Liver (tissue), 9 donors: ENCODE data around the gene ADISSP. TPM values are rescaled to one million over a fixed set of nuclear protein-coding genes. Genes with fewer than 3 reads are reported as not detected.
A peak's percentile ranks its signal among the peaks of the same experiment; 100 is the strongest.

ENCODE experiments used
- DNase-seq: peaks from one replicate; pipeline ENCODE4 v3.0.0-alpha.2; 2017; ENCODE audit warnings: low spot score
- H3K27ac ChIP-seq, 2 donors: one replicate each; pipeline ENCODE4 v1.7.0; 2013; ENCODE audit warnings: inconsistent platforms in 2 of 2, low read length in 2 of 2, control low read depth in 1 of 2, low read depth in 1 of 2, mild to moderate bottlenecking in 1 of 2
- H3K27me3 ChIP-seq, 4 donors: one replicate each; pipeline versions ENCODE4 v1.6.1 to v1.7.0; 2013; ENCODE audit warnings: low read length in 3 of 4, inconsistent platforms in 1 of 4, mild to moderate bottlenecking in 1 of 4, moderate library complexity in 1 of 4; ENCODE audit not compliant: control insufficient read depth in 4 of 4, insufficient read depth in 4 of 4
- H3K36me3 ChIP-seq, 4 donors: one replicate each; pipeline versions ENCODE4 v1.6.1 to v1.7.0; 2013; ENCODE audit warnings: low read length in 3 of 4, mild to moderate bottlenecking in 3 of 4, low read depth in 1 of 4, moderate library complexity in 1 of 4; ENCODE audit not compliant: control insufficient read depth in 4 of 4, insufficient read depth in 3 of 4
- H3K4me1 ChIP-seq, 4 donors: one replicate each; pipeline versions ENCODE4 v1.6.1 to v1.7.0; 2013; ENCODE audit warnings: low read length in 3 of 4, mild to moderate bottlenecking in 3 of 4, moderate library complexity in 1 of 4; ENCODE audit not compliant: control insufficient read depth in 4 of 4, insufficient read depth in 4 of 4
- H3K4me3 ChIP-seq, 3 donors: one replicate each; pipeline versions ENCODE4 v1.6.1 to v1.7.0; 2013; ENCODE audit warnings: low read length in 3 of 3, control low read depth in 1 of 3, low read depth in 1 of 3, mild to moderate bottlenecking in 1 of 3
- H3K9ac ChIP-seq, 2 donors: one replicate each; pipeline ENCODE4 v1.7.0; 2013; ENCODE audit warnings: low read length in 2 of 2, mild to moderate bottlenecking in 2 of 2, moderate library complexity in 2 of 2, control low read depth in 1 of 2, low read depth in 1 of 2
- H3K9me3 ChIP-seq, 4 donors: one replicate each; pipeline versions ENCODE4 v1.6.1 to v1.7.0; 2013; ENCODE audit warnings: low read length in 3 of 4; ENCODE audit not compliant: control insufficient read depth in 4 of 4
- CTCF ChIP-seq: fragments of 150-350 bp; IDR thresholded peaks from 2 replicates; pipeline ENCODE4 v1.5.1; 2017; ENCODE audit warnings: improper control_type of control experiment, low read depth, low read length; ENCODE audit not compliant: missing input control
- FOXA1 ChIP-seq: IDR thresholded peaks from 2 replicates; pipeline ENCODE4 v1.6.1; 2016; ENCODE audit warnings: antibody characterized with exemption
- FOXA2 ChIP-seq: IDR thresholded peaks from 2 replicates; pipeline ENCODE4 v1.6.1; 2016; ENCODE audit warnings: antibody characterized with exemption
- GABPA ChIP-seq, 2 donors: IDR thresholded peaks in 1 of 2; conservative IDR thresholded peaks in 1 of 2; 2 replicates each; pipeline ENCODE4 v1.6.1; 2016; ENCODE audit warnings: antibody characterized with exemption in 2 of 2, mild to moderate bottlenecking in 1 of 2, moderate library complexity in 1 of 2
- HNF4A ChIP-seq, 2 donors: conservative IDR thresholded peaks; 2 replicates each; pipeline ENCODE4 v1.6.1; 2016; ENCODE audit warnings: antibody characterized with exemption in 2 of 2, mild to moderate bottlenecking in 2 of 2
- HNF4G ChIP-seq: IDR thresholded peaks from 2 replicates; pipeline ENCODE4 v1.6.1; 2016; ENCODE audit warnings: antibody characterized with exemption
- JUND ChIP-seq, 2 donors: IDR thresholded peaks; 2 replicates each; pipeline ENCODE4 v1.6.1; 2016; ENCODE audit warnings: antibody characterized with exemption in 2 of 2
- RAD21 ChIP-seq, 2 donors: IDR thresholded peaks; 2 replicates each; pipeline ENCODE4 v1.6.1; 2016; ENCODE audit warnings: antibody characterized with exemption in 2 of 2, mild to moderate bottlenecking in 2 of 2
- RXRA ChIP-seq, 2 donors: IDR thresholded peaks; 2 replicates each; pipeline ENCODE4 v1.6.1; 2017 to 2018; ENCODE audit warnings: antibody characterized with exemption in 2 of 2, mild to moderate bottlenecking in 1 of 2
- TAF1 ChIP-seq: conservative IDR thresholded peaks from 2 replicates; pipeline ENCODE4 v1.6.1; 2016; ENCODE audit warnings: antibody characterized with exemption, mild to moderate bottlenecking
- ZBTB33 ChIP-seq: IDR thresholded peaks from 2 replicates; pipeline ENCODE4 v1.6.1; 2016; ENCODE audit warnings: antibody characterized with exemption
- WGBS: extraction: QIAGEN DNeasy Blood & Tissue Kit; methylation state at CpG from one replicate; pipeline ENCODE4 v1.1.7; 2013; 5-methylcytosine and 5-hydroxymethylcytosine counted together
- polyA plus RNA-seq, 2 donors: library from polyadenylated mRNA; stranded (reverse) in 1 of 2; unstranded in 1 of 2; fragments of 200-250 nt in 1 of 2; fragments of >200 nt in 1 of 2; fragmentation: Nextera tagmentation in 1 of 2; extraction: Ambion mirVana in 1 of 2; gene quantifications; one replicate each; pipeline versions ENCODE4 v1.2.1 to v1.2.3, GENCODE V29; 2013 to 2015
- total RNA-seq, 2 donors: library from RNA; depleted of rRNA; stranded (reverse); fragments of >200 nt; gene quantifications; one replicate each; pipeline ENCODE4 v1.2.3, GENCODE V29; 2014
- TF ChIP-seq, protein P1 (sequence below): IDR thresholded peaks from 2 replicates; pipeline ENCODE4 v1.6.1; 2016; ENCODE audit warnings: antibody characterized with exemption
- TF ChIP-seq, protein P2 (sequence below): IDR thresholded peaks from 2 replicates; pipeline ENCODE4 v1.6.1; 2016; ENCODE audit warnings: antibody characterized with exemption, mild to moderate bottlenecking
- donor health status: healthy.
- donor health status: healthy.
- donor health status: healthy.
- donor health status: healthy.
- donor health status: healthy.

Gene ADISSP
- total and polyA plus RNA-seq, 4 donors = 3.8 to 27.3 (median 10.4) TPM

DNA sequence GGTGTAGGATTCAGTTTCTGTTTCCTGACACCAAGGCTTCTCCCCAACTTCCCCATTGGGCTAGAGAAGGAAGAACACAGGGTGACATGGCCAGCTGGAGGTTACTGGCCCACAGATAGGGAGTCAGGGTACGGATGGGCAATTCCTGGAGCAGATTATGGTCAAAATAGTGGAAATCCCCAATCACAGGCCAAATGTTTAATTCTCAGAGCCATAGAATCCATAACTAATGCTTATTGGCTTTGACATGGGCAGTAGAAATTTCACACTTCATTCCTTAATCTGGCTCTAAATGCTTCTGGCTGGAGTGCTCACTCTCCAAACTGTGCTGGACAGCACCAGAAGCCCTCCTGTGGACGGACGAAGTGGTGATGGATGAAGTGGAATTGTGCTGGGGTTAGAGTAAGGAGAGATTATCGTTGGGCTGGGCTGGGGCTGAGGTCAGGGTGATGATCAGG lies 56.0 kb downstream of the ADISSP start:
- WGBS = 77% methylated on average over 4 of the region's 4 CpGs
- Histone ChIP-seq H3K4me3 (no peak overlapping the region), H3K27me3 (no peaks in the 10 kb centered on the region), H3K4me1 (no peaks in the 10 kb centered on the region), H3K27ac (no peak overlapping the region), H3K9ac (no peak overlapping the region), H3K9me3 (no peaks in the 10 kb centered on the region), H3K36me3 (no peaks in the 10 kb centered on the region)
- no peak for DNase-seq
- TF ChIP-seq RXRA (IDR thresholded peaks at IDR 0.05) (no peak), TAF1 (no peak), CTCF (no peak), HNF4A (conservative IDR thresholded peaks at IDR 0.05) (no peak)
- TF ChIP-seq, protein P1, sequence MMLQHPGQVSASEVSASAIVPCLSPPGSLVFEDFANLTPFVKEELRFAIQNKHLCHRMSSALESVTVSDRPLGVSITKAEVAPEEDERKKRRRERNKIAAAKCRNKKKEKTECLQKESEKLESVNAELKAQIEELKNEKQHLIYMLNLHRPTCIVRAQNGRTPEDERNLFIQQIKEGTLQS = no peak

DNA sequence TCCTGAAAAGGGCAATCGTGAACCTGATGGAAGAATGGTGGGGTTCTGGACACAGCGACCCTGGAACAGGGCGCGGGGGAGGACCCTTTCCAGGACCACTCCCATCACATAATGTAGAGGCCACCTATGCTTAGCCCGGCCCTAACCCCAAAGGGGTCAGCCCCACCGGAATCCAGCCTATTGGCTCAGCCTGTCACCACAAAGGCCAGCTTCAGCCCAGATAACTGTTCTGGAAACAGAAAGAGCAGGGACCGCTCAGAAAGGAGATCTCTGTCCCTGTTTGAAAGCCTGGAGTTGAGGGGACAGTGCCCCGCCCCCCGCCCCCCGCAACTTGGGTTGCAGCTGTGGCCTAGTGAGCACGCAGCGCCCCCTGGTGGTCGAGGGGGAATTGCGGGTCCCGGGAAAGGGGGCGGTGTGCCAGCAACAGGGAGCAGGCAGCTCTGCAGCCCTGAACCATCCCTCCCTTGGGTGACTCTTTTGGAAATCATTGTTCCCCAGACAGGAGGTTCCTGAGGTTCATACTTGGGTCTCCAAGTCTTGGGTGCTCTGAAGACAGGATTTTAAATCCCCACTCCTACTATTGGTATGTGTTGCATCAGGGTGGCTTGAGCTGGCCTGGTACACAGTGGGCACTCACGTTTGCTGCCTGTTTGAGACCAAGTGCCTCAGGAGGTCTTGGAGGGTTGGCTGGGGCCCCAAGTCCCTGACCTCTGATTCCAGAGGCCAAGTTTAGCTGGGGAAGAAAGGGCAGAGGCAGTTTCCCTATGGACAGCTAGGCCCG lies 56.7 kb downstream of the ADISSP start:
- no peaks in the 10 kb centered on the region for H3K27me3 ChIP-seq
- no peak overlapping the region for H3K27ac ChIP-seq
- no peaks in the 10 kb centered on the region for H3K4me1 ChIP-seq
- H3K9me3 ChIP-seq = no peaks in the 10 kb centered on the region
- DNase-seq = peak; percentile 89
- WGBS = 33% methylated on average over 18 of the region's 18 CpGs
- no peak overlapping the region for H3K4me3 ChIP-seq
- H3K9ac ChIP-seq = no peak overlapping the region
- no peaks in the 10 kb centered on the region for H3K36me3 ChIP-seq
- TF ChIP-seq, protein P1 = no peak
- TF ChIP-seq RXRA (IDR thresholded peaks at IDR 0.05) (no peak), CTCF (peak; percentile 82), RAD21 (IDR thresholded peaks at IDR 0.05) (peak; percentile 70 to 82), TAF1 (no peak)

DNA sequence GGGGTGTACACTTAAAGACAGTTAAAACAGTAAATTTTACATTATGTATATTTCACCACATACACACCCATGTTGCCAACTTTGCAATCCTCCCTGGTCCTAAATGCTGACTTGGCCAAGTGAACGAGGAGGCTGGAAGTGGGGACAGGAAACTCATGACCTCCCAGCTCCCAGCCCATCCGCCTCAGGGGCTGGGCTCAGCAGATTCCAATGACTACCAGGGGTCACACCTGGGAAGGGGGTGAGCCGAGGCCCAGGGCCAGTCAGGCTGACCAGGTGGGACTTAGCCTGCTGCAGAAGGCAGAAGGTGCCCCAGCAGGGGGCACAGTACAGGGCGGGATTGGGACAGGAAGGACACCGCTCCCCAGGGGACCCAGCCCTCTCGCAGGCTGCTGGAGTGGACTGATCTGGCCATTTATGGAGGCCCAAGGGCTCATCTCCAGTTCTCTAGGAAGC lies 57.5 kb downstream of the ADISSP start:
- no peak overlapping the region for H3K27ac ChIP-seq
- H3K4me3 ChIP-seq = no peak overlapping the region
- TF ChIP-seq, protein P2, sequence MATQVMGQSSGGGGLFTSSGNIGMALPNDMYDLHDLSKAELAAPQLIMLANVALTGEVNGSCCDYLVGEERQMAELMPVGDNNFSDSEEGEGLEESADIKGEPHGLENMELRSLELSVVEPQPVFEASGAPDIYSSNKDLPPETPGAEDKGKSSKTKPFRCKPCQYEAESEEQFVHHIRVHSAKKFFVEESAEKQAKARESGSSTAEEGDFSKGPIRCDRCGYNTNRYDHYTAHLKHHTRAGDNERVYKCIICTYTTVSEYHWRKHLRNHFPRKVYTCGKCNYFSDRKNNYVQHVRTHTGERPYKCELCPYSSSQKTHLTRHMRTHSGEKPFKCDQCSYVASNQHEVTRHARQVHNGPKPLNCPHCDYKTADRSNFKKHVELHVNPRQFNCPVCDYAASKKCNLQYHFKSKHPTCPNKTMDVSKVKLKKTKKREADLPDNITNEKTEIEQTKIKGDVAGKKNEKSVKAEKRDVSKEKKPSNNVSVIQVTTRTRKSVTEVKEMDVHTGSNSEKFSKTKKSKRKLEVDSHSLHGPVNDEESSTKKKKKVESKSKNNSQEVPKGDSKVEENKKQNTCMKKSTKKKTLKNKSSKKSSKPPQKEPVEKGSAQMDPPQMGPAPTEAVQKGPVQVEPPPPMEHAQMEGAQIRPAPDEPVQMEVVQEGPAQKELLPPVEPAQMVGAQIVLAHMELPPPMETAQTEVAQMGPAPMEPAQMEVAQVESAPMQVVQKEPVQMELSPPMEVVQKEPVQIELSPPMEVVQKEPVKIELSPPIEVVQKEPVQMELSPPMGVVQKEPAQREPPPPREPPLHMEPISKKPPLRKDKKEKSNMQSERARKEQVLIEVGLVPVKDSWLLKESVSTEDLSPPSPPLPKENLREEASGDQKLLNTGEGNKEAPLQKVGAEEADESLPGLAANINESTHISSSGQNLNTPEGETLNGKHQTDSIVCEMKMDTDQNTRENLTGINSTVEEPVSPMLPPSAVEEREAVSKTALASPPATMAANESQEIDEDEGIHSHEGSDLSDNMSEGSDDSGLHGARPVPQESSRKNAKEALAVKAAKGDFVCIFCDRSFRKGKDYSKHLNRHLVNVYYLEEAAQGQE = no peak
- TF ChIP-seq, protein P1 = no peak
- TF ChIP-seq HNF4G = no peak
- TF ChIP-seq FOXA2 = no peak
- TF ChIP-seq ZBTB33 = no peak
- no peak for TF ChIP-seq HNF4A (conservative IDR thresholded peaks at IDR 0.05)
- no peak for TF ChIP-seq FOXA1
- no peak for TF ChIP-seq TAF1
- TF ChIP-seq GABPA (IDR thresholded peaks at IDR 0.05 in 1 of 2, conservative IDR thresholded peaks at IDR 0.05 in 1 of 2) = no peak
- no peak for TF ChIP-seq JUND (IDR thresholded peaks at IDR 0.05)

More for the DNA sequence above, 57.5 kb downstream of the ADISSP start:
- WGBS = 65% methylated on average over 6 of the region's 6 CpGs
- H3K9ac ChIP-seq = no peak overlapping the region
- H3K4me1 ChIP-seq = no peaks in the 10 kb centered on the region
- no peak for DNase-seq
- H3K27me3 ChIP-seq = no peaks in the 10 kb centered on the region
- H3K9me3 ChIP-seq = no peaks in the 10 kb centered on the region
- H3K36me3 ChIP-seq = no peaks in the 10 kb centered on the region
